C4-2B (cell line): ENCODE results near the gene KIF26B.

Experiments used
- H3K27ac ChIP-seq: fragments of 450-650 bp; 2 replicates; pipeline ENCODE4 v1.5.1; 2017
- ZFX ChIP-seq: fragments of 450-650 bp; IDR thresholded peaks from 2 replicates; pipeline ENCODE4 v1.6.1; 2017
- TF ChIP-seq, protein P1 (sequence below): fragments of 450-650 bp; conservative IDR thresholded peaks from 2 replicates; pipeline ENCODE4 v1.5.1; 2017; ENCODE audit warnings: mild to moderate bottlenecking

The KIF26B gene

DNA sequence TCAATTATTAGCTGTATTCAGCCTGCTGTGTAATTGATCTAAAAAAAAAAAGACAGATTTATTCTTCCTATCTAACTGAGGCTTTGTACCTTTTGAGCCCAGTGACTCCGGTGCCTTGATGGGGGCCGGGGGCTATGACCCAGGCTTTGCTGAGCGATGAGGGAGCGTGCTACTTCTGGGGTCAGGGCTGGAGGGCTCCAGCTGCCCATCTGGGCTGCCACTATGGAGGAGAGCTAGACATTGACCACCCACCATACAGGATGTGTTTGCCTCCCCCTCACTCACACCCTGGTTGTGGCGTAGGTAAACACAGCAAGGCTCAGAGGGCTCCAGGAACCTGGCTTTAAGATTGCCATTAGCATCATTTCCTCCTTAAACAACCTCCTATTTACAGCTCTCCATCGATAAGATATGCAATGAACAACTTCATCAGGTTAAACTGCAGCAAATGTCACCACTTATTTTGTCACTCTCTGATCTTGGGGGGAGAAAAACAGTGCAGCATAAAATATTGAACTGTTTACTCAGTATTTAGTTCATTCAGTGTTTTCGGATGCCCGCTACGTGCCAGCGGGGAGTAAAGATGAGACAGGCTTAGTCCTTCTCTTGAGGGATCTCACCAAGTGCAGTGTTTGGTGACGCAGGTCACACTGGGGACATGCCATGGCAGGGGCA, 231.6 kb downstream of the KIF26B start:
- TF ChIP-seq, protein P1, sequence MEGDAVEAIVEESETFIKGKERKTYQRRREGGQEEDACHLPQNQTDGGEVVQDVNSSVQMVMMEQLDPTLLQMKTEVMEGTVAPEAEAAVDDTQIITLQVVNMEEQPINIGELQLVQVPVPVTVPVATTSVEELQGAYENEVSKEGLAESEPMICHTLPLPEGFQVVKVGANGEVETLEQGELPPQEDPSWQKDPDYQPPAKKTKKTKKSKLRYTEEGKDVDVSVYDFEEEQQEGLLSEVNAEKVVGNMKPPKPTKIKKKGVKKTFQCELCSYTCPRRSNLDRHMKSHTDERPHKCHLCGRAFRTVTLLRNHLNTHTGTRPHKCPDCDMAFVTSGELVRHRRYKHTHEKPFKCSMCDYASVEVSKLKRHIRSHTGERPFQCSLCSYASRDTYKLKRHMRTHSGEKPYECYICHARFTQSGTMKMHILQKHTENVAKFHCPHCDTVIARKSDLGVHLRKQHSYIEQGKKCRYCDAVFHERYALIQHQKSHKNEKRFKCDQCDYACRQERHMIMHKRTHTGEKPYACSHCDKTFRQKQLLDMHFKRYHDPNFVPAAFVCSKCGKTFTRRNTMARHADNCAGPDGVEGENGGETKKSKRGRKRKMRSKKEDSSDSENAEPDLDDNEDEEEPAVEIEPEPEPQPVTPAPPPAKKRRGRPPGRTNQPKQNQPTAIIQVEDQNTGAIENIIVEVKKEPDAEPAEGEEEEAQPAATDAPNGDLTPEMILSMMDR = no peak
- no peak for TF ChIP-seq ZFX

DNA sequence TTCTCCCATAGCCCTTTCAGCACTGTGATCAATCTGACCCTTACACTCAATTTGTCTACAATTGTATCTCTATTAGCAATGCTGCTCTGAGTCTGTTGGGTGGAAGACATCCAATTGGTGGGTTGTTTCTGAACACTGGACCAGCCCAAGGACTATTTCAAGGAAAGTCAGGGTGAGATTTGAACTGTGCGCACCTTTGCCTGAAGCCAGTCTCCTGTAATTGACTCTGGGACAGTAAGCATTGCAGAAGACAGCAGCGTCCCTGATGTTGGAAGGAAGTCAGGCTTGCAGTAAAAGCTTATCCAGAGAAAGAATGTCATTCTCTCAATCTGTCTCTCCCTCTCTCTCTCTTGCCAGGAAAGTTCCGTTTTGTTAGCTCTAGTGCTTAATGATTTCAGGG, 233.9 kb downstream of the KIF26B start:
- TF ChIP-seq, protein P1 = no peak
- TF ChIP-seq ZFX = no peak
- H3K27ac ChIP-seq = no peak overlapping the region

More for the DNA sequence above, 231.6 kb downstream of the KIF26B start:
- H3K27ac ChIP-seq = no peak overlapping the region

DNA sequence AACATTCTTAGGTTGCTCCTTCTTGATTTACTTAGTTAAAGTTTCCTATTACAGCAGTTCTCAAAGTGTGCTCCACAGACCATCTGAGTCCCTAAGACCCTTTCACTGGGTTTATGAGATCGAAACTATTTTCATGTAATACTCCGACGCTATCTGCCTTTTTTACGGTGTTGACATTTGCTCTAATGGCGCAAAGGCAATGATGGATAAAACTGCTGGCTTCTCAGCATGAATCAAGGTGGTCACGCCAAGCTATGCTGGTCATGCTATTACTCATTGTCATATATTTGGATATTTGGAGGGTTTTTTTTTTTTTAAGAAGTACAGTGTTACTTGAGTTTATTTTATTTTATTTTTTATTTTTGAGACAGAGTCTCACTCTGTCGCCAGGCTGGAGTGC, 235.1 kb downstream of the KIF26B start:
- no peak for TF ChIP-seq ZFX
- TF ChIP-seq, protein P1 = no peak
- no peak overlapping the region for H3K27ac ChIP-seq

DNA sequence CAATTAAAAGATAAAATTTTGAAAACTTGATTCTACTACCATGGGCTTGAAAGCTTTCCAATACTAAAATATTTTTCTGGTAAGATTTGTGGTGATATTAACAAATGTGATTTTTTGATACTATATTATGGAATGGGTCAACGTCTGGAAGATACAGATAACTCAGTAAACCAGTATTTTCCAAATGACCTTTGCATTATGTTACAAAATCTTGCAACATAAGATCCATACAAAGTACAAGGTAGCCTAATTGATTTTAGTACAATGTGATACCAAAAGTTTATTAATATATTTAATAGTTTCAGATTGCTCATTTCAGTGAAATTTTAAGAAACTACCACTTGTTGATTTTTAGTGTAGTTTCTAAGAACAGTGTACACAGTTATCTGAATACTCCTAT, 236.2 kb downstream of the KIF26B start:
- no peak for TF ChIP-seq ZFX
- TF ChIP-seq, protein P1 = no peak
- H3K27ac ChIP-seq = no peak overlapping the region

DNA sequence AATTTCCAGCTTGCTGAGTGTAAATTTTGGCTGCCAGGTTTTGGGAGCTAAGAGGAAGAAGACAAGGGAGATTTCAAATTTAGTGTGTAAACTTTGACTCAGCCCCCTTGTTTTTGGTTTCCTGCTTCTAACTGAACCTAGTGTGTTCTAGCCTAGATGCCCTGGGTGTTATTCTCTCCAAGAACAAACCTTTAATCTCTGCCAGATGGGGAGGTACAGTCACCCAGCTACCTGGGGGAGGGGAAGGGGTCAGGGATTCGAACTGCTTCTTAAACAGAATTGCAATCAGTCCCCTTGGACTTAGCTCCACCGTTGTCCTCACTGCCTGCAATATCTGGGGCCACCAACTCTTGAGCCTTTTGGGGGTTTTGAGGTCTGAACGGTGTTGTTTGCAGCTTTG, 238.9 kb downstream of the KIF26B start:
- TF ChIP-seq ZFX = no peak
- TF ChIP-seq, protein P1 = no peak
- no peak overlapping the region for H3K27ac ChIP-seq

DNA sequence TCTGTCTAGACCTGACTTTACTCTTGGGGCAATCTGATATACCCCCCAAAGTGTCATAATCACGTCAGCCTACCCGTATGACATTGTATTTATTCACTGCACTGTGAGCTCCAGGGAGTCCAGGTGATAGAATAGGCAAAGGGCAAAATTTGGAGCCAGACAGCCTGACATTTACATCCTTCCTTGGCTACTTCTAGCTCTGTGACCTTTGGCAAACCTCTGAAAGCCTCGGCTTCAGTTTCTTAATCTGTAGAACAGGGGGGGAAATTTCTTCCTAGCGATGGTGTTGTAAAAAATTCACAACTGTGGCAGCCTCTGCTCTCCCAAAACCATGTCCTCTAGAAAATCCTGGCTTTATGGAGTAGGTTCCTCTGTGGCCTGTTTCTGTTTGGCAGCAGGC, 240.9 kb downstream of the KIF26B start:
- no peak overlapping the region for H3K27ac ChIP-seq
- TF ChIP-seq ZFX = no peak
- TF ChIP-seq, protein P1 = no peak

DNA sequence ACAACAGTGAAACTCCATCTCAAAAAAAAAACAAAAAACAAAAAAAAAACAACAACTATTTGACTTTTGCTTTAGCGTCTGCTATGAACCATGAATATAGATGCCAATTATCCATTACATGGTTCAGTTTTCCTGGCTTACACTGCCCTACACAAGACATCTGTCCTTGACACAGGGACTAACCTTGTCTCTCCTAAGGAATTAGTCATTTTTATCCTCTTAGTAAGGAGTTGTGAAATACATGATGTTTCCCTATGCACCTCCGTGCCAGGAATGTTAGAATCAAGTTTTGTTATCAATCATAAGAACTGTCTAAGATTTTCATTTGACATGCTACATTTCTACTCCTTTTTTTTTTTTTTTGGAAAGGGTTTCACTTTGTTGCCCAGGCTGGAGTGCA, 241.8 kb downstream of the KIF26B start:
- TF ChIP-seq, protein P1 = no peak
- TF ChIP-seq ZFX = no peak
- H3K27ac ChIP-seq = no peak overlapping the region
